ENCODE data around the gene BET1L. TPM values are rescaled to one million over a fixed set of nuclear protein-coding genes. Genes with fewer than 3 reads are reported as not detected.

Gene BET1L
- total and polyA plus RNA-seq, 8 donors = 36.1 to 53.6 (median 43.4) TPM

GRCh38 chr11:236774-237767, 29.9 kb upstream of the BET1L start, which contains the start of gene PSMD13:
Gene PSMD13 (plus strand): TSS chr11:236976. CDS start chr11:237050, 74 bp downstream.
- H3K9me3 ChIP-seq = no peaks in the 10 kb centered on the region
- peaks cover 12 to 33% of the 10 kb centered on the region in 2 donors for H3K4me1 ChIP-seq
- intact Hi-C loops (cut with DNase I) = no loop called here
- TF ChIP-seq CTCF (IDR thresholded peaks at IDR 0.05) = no peak
- H3K36me3 ChIP-seq = peaks cover 0 to 35% of the 10 kb centered on the region in 2 donors
- no peaks in the 10 kb centered on the region for H3K27me3 ChIP-seq
- ATAC-seq (peak; percentile 96), DNase-seq (peak in 3 of 4 donors; percentile 88 to 96 (median 93))
- peak within 1 kb of the TSS; percentile 93 to 99 for H3K27ac ChIP-seq
- peak within 1 kb of the TSS; percentile 97 to 99 for H3K4me3 ChIP-seq

- peak in 1 of 2 donors; percentile 14 for TF ChIP-seq CTCF (IDR thresholded peaks at IDR 0.05)
- H3K4me1 ChIP-seq = peaks cover 12 to 33% of the 10 kb centered on the region in 2 donors
- DNase-seq = peak; percentile 84 to 95 (median 89)
- H3K27ac ChIP-seq = peak within 1 kb of the TSS; percentile 93 to 99
- intact Hi-C loops (cut with DNase I) = no loop called here
- H3K27me3 ChIP-seq = no peaks in the 10 kb centered on the region
- peak; percentile 95 for ATAC-seq
- H3K36me3 ChIP-seq = peaks cover 0 to 26% of the 10 kb centered on the region in 2 donors
- peak within 1 kb of the TSS; percentile 97 to 99 for H3K4me3 ChIP-seq
- no peaks in the 10 kb centered on the region for H3K9me3 ChIP-seq
Measured at GRCh38 chr11:235997-236773, 29.0 kb upstream of the BET1L start, which contains the start of gene SIRT3. Gene SIRT3 (minus strand): TSS chr11:236342. CDS start chr11:236328, 14 bp downstream.

DNA sequence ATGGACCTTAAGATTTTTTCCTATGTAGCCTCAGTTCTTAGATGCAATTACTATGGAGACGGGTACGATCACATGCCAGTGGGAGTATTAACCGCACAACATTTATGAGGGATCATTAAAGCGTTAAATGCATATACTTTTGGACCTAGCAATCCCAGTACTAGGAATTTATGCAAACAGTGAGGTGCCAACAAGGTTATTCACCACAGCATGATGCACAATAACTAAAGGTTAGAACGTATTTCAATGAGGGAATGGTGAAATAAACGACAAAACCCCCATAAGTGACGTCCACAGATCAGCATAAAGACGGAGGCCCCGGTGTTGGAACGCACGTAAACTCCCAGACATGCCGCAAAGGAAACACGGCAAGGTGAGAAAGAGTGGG, 28.4 kb upstream of the BET1L start:
- Histone ChIP-seq H3K4me3 (peak overlapping the region; percentile 77 to 99), H3K27ac (peak overlapping the region; percentile 80 to 99), H3K9me3 (no peaks in the 10 kb centered on the region), H3K36me3 (peaks cover 0 to 20% of the 10 kb centered on the region in 2 donors), H3K4me1 (peaks cover 12 to 33% of the 10 kb centered on the region in 2 donors), H3K27me3 (no peaks in the 10 kb centered on the region)
- TF ChIP-seq CTCF (IDR thresholded peaks at IDR 0.05) = no peak
- intact Hi-C loops (cut with DNase I) = no loop called here
- DNase-seq (no peak), ATAC-seq (peak; percentile 5)

DNA sequence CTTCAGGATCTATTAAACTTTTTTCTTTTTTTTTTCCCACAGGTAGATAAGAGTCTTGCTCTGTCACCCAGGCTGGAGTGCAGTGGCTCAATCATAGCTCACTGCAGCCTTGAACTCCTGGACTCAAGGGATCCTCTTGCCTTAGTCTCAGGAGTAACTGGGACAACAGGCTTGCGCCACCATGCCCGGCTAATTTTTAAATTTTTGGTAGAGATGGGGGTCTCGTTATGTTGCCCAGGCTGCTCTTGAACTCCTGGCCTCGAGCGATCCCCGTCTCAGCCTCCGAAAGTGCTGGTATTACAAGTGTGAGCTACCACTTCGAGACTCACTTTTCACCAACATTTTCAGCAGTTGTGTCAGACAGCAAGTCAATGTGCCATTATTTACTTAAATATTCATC, 28.0 kb upstream of the BET1L start:
- Histone ChIP-seq H3K27me3 (no peaks in the 10 kb centered on the region), H3K4me1 (peaks cover 12 to 33% of the 10 kb centered on the region in 2 donors), H3K36me3 (peaks cover 0 to 16% of the 10 kb centered on the region in 2 donors), H3K4me3 (peak overlapping the region; percentile 77 to 99), H3K9me3 (no peaks in the 10 kb centered on the region), H3K27ac (no peak overlapping the region)
- TF ChIP-seq CTCF (IDR thresholded peaks at IDR 0.05) = no peak
- DNase-seq = no peak
- intact Hi-C loops (cut with DNase I) = no loop called here
- no peak for ATAC-seq
